ENCODE data around the gene PLCL2. TPM values are rescaled to one million over a fixed set of nuclear protein-coding genes. Genes with fewer than 3 reads are reported as not detected.

Gene PLCL2
- total RNA-seq, 2 experiments from 2014 or later: 15.8 to 16.0 TPM

DNA sequence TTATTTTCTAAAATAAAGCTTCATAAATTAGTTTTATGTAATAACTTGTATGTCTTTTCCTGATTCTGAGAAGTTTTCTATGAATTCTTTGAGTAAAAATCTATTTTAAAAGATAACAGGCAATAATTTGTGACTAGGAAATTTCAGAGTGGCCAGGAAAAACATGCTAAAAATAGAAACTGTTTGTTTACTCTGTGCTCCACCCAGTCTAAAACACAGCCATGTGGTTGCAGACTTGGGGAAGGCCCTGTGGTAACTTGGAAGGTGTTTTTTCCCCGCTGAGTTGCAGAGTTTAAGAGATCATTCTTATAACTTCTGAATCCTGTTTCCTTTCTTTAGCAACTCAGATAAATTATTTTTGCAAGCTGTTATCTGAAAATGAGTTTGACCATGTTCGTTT lies 21.9 kb downstream of the PLCL2 start:
- ChIA-PET POLR2A (no interaction called here), CTCF (no interaction called here)

DNA sequence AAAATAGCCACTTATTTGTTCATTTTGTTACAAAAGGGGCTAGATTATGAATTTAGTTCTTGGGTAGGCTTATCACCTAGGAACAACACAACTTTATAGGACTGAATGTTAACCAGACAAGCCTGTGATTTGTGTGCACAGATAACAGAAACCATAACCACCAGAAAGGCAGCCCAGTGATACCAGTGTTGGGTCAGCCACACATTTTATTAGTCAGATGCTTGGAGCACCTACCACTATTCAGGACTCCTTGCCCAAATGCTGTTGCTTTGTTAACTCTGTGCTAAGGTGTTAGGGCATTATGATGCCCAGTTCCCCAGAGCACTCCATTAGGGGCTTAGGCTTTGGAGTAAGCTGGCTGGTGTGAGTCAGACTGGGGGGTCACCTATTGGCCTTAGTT lies 22.5 kb downstream of the PLCL2 start:
- ChIA-PET CTCF (no interaction called here), POLR2A (interaction anchor here (0.5 to 1.5 kb wide), 2 partner anchors 64 to 270 kb away, joined by 3 to 5 read pairs; no protein-coding TSS in a partner anchor)

GRCh38 chr3:16908016-16908807 lies 23.5 kb downstream of the PLCL2 start:
- ChIA-PET CTCF (no interaction called here), POLR2A (interaction anchor here (0.5 to 1.5 kb wide), 3 partner anchors 23 to 269 kb away, joined by 3 to 5 read pairs (median 4); no protein-coding TSS in a partner anchor)

DNA sequence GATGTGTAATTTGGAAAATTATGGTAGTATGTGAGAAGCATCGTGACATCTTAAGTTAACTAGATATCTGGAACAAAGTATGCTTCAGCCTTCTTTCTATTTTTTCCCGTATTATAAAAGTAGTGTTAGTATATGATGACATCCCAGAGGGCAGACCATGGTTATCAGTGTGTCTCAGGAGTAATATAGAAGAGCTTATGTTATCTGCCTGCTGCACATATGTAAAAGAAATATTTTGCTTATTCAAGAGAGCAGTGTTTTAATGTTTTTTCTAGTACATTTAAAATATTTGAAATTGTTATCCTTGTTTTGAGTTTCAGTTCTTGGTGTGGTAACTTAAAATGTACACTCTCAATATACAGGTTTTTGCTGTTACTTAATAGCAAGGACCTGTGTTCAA lies 24.1 kb downstream of the PLCL2 start:
- POLR2A ChIA-PET: interaction anchor here (1.1 kb wide), 1 partner anchor 23 kb away, joined by 4 read pairs; no protein-coding TSS in a partner anchor
- CTCF ChIA-PET: no interaction called here

- POLR2A ChIA-PET: no interaction called here
- CTCF ChIA-PET: no interaction called here
Measured at GRCh38 chr3:16909802-16910201, 25.0 kb downstream of the PLCL2 start.

DNA sequence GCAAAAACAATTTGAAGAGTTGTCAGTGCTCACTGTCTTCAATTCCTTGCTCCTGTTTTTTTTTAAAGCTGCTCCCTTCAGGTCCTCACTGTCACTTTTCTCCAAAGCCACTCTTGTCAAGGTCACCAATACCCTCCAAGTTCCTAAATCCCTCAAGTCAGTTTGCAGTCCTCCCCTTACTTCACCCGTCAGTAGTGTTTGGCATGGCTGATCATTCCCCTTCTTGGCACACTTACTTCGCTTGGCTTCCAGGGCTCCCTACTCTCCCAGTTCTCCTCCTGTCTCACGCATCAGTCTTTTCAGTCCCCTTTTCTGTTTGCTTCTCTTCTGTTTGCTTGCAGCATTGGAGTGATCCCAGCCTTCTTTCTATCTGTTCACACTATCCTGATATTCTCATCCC lies 25.5 kb downstream of the PLCL2 start:
- POLR2A ChIA-PET: no interaction called here
- CTCF ChIA-PET: no interaction called here

- POLR2A ChIA-PET: no interaction called here
- CTCF ChIA-PET: no interaction called here
Measured at GRCh38 chr3:16911916-16912315, 27.2 kb downstream of the PLCL2 start.

- ChIA-PET CTCF (no interaction called here), POLR2A (no interaction called here)
Measured at GRCh38 chr3:16912400-16913263, 27.9 kb downstream of the PLCL2 start.

DNA sequence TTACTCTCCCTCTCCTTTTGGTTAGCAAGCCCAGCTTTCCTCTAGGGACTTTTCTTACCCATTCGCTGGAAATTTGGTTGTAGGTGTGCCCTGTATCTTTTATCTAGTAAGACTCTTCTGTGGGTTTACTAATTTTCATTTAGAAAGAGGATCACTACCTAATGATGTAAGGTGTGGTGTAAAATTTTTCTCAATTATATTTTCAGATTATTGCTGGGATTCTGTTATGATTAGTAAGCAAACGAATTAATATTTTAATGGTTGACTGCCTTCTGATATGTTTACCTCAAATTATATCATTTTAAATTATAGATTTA lies 28.5 kb downstream of the PLCL2 start:
- CTCF ChIA-PET: no interaction called here

GRCh38 chr3:16916840-16917239 lies 32.1 kb downstream of the PLCL2 start:
- ChIA-PET CTCF (no interaction called here), POLR2A (interaction anchor here (0.9 kb wide), 1 partner anchor 12 kb away, joined by 4 read pairs; no protein-coding TSS in a partner anchor)

More for the DNA sequence above, 28.5 kb downstream of the PLCL2 start:
- POLR2A ChIA-PET: no interaction called here

- CTCF ChIA-PET: no interaction called here
- POLR2A ChIA-PET: interaction anchor here (0.9 kb wide), 1 partner anchor 12 kb away, joined by 4 read pairs; no protein-coding TSS in a partner anchor
Measured at GRCh38 chr3:16917256-16917935, 32.6 kb downstream of the PLCL2 start.

- POLR2A ChIA-PET: no interaction called here
- CTCF ChIA-PET: no interaction called here
Measured at GRCh38 chr3:16917980-16918682, 33.4 kb downstream of the PLCL2 start.

DNA sequence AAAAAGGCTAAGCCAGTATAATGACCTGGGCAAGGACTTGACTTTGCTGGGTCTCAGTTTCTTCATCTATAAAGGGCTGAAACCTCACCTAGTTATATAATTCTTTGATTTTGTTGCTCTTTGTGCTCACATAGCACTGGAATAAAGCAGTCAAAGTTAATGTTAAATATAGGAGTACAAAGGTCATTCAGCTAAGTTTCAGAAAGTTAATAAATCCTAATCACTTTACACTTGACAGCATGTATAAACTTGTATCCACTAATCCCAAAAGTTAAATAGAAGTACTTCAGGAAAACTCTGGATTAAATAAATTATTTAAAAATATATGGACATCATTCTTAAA lies 33.9 kb downstream of the PLCL2 start:
- CTCF ChIA-PET: no interaction called here
- POLR2A ChIA-PET: no interaction called here

DNA sequence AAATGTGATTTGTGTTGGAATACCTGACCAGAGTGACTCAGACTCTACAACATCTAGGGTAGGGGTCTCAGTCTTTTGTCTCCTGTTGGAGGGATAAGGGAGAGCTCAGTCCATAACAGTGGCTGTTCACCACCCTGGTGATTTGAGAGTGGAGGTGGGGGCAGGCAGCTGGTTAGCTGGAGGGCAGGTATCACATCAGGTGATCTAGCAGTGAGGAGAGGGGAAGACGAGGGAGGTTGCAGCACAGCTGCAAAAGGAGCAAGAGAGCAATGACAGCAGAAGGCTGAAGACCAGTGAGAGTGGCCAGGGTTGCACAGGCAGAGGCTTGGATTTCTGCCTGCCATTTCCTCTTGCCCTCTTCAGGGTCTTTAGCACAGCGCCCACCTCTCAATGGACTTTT lies 38.4 kb downstream of the PLCL2 start:
- ChIA-PET CTCF (no interaction called here), POLR2A (no interaction called here)

- ChIA-PET POLR2A (no interaction called here), CTCF (no interaction called here)
Measured at GRCh38 chr3:16927485-16927884, 42.7 kb downstream of the PLCL2 start.

DNA sequence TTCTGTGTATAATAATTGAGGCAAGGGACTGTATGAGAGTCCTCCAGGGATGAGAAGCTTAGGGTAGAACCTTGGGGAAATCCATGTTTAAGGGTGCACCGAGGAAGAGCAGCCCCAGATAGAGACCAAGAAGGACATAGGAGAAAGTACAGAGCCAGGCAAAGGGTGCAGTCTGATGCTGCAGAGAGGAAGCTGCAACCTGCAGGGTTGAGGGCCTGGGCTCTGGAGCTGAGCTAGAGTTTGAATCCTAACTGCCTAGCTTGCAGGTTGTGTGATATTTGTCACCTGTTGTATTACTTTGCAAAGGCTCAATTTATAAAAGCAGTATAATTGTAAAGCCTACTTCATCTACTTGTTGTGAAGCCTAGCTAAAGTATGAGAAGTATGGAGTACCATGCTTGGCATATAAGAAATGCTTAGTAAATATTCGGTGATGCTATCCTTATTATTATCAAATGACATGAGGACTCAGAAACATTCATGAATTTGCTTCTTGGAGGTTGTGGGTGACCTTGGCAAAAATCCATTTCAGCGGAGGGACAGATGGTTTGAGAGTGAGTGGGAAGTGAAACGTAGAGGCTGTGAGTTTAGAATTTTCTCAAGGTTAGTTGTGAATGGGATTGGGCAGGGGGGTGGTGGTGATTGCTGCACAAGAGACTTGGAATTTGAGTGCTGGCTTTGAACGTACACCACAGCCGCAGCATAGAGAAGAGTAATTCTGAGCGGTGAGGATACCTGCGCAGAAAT lies 43.8 kb downstream of the PLCL2 start:
- ChIA-PET POLR2A (no interaction called here), CTCF (interaction anchor here (0.6 kb wide), 1 partner anchor 258 kb away, joined by 3 read pairs; no protein-coding TSS in a partner anchor)

- POLR2A ChIA-PET: no interaction called here
- CTCF ChIA-PET: no interaction called here
Measured at GRCh38 chr3:16929311-16929710, 44.6 kb downstream of the PLCL2 start.

GRCh38 chr3:16932877-16933276 lies 48.1 kb downstream of the PLCL2 start:
- ChIA-PET CTCF (no interaction called here), POLR2A (no interaction called here)

GRCh38 chr3:16935781-16936180 lies 51.0 kb downstream of the PLCL2 start:
- POLR2A ChIA-PET: no interaction called here
- CTCF ChIA-PET: no interaction called here

Data from activated CD8-positive, alpha-beta memory T cell treated with anti-CD3 and anti-CD28 coated beads for 36 hours (primary cell).